Measurements from ENCODE around the gene ABCF2.

Gene ABCF2

DNA sequence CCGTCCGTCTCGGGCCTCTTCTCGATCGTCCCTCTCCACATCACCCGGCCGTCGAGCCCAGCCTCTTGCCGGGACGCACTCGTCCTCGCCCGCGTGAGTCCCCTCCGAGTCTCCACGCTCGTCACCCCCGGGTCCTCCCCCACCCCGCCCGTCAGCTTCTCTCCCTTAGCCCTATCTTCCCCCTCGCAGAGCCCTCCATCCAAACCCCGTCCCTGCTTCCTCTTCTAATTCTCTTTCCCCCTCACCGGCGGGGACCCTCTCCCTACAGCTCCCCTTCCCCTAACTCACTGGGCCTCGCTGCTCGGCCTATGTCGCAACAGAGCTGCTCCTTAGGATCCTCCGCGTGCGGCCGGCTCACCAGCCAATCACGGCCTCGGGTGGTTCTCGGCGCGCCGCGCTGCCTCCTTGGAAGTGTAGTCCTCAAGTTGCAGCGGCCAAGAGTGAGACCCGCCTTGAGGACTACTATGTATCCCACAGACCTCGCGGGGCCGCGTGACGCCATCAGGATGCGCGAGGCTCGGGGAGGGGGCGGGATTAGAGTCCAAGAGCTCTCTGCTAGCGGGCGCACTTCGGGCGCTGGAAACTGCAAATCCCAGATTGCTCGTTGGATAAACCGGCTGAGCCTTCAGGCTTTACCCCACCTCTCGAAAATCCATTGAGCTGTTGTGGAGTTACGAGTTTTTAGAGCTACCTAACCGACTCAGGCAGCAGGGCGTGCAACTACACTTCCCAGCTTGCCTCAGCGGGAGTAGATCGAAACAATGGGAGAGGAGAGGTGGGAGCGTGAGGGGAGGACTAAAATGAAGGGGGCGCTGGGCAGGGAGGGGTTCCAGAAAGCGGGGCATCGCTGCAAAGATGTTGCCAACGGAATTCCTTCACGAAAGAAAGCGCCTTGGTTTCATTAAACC lies at the start of gene ABCF2:
ABCF2 (minus strand) TSS at position 331 of the 908 bp plus-strand sequence. CDS start 747 bp downstream, outside the sequence.
- DNase-seq = peak; percentile 87

DNA sequence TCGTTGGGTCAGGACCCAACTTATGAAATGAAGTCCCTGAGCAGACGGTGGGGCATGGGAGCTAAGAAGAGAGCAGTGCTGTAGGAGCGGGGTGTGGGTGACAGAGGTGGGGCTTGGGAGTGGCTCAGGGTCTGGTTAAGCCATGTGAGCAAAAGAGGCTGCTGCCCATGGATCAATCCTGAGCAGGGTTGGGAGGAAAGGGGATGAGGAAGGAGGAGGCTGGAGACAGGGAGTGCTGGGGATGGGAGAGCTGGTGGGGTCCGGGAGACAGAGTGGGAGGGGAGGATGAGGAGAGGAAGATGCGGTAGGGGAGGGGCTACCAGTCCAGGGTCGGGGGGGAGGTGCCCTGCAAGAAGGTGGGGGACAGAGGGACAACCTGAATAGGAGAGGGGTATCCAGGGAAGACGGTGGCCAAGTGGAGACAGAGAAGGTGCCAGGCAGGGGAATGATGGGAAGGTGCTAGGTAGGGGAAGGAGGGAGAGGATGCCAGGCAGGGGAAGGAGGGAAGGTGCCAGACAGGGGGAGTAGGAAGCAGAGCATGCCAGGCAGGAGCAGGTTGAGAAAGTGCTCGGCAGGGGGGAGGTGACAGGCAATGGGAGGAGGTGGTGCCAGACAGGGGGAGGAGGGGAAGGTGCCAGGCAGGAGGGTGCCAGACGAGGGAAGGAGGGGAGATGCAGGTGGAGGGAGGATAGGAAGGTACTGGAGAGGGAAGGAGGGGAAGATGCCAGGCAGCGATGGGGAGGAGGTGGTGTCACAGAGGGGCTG lies 49.0 kb upstream of the ABCF2 start:
- DNase-seq = no peak

DNA sequence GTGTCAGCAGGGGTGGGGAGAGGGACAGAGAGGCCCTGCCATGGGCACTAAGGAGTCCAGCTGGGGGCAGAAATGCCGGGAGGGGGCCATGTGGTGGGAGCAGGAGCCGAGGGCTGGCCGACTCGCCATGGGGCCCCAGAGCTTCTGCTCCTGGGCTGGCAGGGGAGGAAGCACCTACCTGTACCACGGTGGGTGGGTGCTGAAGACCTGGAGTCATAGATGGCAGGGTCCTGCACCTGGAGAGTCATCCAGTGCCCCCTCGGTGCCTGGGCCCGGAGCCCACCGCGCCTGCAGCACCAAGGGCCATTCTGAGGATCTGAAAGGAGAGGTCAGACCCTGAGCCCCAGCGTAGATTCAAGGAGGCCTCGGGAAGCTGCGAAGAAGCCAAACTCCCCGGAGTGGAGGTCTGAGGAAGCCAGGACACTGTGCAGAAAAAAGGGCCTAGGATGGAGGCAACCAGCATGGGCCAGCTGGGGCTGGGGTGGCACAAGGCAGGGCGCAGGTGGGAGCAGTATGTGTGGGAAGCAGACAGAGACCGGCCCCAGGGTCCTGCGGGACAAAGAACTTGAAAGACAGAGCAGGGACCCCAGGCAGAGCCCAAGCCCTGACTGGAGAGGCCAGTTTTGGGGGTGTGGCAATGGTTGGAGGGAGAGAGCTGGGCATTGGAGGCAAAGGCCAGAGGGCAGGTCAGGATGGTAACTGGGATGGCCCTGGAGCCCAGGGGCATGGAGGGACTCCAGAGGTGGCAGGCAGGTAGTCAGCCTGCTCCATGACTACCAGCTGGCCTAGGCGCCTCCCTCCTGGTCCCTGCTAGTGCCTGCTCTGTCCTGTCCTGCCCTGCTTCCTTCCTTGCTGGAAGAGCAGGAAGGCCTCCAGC lies 48.2 kb upstream of the ABCF2 start:
- DNase-seq = no peak

DNA sequence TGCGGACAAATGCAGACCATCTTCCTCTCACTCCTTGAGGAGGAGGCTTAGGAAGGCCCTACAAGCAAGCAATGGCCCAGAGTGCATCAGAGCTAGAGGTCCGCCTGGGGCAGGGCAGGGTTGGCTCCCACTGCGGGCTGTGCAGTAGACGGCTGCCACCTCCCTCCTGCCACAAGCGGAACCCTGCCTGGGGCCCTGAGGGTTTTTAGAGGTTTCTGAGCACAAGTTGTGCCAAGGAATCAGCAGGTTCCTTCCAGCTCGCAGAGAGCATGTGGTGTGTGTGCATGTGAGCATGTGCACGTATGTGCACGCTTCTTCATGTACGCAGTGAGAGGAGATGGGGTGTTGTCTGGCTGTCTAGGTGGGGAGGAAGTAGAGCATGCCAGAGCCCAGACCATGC lies 47.4 kb upstream of the ABCF2 start:
- DNase-seq = no peak

DNA sequence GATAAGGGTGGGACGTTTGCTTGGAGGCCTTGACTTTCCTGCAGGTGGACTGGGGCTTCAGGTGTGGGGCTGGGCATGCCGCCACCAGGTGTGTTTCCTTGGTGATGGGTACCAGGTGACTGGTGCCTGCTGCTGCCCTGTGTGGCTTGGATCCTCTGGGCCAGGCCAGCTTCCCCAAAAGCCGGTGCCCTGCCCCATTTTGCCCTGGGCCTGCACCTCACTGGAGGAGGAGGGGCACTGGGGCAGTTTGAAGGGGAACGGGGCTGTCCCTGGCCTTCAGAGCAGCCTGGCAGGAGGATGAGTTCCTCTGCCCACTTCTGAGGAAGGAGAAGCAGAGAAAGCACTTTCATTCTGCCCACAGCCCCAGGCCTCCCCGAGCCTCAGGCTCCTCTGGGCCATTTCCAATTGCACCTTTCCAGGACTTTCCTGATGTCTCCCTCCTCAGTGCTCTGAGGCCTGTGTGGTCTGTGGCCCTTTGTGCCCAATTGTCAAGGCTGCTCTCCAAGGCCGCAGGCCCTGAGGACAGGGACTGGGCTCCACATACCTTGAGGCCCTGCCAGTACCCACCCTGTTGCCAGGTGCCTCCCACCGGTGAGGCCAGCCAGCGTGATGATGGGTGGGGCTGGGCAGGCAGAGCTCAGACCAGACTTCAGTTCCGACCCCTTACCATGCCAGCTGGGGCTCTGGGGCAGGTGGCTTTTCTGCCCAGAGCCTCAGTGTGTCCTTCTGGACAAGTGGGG lies 46.8 kb upstream of the ABCF2 start:
- no peak for DNase-seq

DNA sequence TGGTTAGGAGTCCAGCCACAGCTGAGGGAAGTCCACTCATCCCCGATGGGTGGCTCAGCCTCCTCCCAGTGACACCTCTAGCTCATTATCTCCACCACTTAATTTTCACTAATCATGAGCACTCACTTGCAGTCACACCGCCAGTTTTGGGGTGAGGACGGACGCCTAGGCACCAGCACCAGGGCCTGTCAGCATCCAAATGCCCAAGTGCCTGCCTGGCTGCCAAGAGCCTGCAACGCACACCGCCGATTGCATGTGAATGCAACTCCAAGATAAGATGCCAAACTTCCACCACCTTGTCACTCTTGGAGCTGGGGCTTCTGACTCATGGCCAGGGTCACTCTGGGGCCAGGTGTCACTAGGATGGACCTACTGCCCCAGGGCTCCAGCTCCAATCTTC lies 45.9 kb upstream of the ABCF2 start:
- no peak for DNase-seq

DNA sequence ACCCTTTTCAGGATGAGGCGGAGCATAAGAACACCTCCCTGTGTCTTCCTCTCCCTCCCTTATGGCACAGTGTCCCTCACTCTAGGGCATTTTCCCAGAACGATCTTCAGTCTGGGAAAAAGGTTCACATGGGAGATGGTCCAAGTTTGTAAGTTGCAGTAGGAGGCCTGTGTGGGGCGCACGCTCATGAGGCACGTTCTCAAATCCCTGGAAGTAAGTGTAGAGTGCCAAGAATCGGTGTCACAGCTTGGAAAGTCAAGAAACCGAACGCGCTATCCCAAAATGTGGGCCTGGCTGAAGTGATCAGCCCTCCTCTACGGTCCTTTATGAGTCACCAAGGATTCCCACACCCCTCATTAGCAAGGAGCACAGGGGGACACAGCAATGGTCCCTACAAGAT lies 45.4 kb upstream of the ABCF2 start:
- no peak for DNase-seq

DNA sequence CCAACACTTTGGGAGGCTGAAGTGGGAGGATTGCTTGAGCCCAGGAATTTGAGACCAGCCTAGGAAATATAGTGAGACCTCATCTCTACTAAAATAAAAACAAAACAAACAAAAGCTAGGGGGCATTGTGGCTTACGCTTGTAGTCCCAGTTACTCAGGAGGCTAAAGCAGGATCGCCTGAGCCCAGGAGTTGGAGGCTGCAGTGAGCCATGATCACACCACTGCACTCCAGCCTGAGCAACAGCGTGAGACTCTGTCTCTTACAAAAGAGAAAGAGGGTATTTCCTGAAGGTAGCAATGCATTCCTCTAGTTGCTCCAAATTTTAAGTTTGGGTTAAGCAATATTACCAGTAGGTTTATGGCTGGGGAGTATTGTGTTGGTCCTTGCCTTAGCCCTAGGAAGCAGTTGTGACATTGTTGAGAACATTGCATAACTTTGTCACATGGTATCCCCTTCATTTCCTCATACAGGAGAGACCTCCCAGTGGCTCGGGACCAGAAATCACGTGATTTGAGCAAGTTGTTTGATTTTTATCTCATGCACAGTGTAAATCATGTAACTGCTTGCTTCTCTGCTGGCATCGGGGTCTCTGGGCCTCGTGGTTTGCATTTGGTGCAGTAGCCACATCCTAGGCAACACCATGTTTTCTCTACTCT lies 44.8 kb upstream of the ABCF2 start:
- no peak for DNase-seq

DNA sequence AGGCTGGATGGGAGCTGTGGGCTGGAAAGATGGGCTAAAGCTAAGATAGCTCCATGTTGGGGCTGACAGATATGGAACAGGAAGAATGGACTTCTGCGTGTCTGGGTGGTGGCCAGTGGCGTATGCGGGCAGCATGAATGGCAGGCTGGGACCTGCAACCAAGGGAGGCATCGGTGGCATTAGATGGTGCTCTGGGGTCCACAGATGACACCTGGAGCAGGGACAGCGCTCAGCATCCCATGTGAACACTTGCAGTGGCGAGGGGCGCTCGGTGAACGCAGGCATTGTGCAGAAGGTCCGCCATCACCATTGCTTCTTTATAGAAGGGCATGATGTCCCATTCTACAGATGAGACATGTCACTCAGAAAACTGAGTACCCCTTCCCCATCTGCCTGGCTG lies 42.5 kb upstream of the ABCF2 start:
- DNase-seq = no peak

DNA sequence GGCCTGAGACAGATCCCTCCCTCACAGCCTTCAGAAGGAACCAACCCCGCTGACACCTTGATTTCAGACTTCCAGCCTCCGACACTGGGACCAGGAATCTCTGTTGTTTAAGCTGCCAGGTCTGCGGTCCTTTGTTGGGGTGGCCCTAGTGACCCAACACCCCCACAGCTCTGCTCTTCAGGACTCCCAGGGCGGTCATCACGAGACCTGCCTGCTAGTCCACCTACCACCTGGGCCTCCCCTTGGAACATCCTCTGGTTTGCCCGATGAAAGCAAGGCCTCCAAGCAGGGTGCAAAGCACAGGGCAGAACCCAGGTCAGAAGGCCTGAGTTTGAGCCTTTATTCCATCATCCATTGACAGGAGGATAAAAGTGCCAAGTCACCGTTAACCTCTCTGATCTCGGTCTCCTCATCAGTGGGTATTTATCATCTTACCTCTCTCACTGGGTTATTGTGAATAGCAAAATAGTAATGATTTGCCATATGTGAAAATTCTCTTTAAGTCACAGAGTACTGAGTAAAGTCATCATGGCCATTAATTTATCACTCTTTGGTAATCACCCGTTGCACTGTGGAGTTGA lies 38.4 kb upstream of the ABCF2 start:
- no peak for DNase-seq

DNA sequence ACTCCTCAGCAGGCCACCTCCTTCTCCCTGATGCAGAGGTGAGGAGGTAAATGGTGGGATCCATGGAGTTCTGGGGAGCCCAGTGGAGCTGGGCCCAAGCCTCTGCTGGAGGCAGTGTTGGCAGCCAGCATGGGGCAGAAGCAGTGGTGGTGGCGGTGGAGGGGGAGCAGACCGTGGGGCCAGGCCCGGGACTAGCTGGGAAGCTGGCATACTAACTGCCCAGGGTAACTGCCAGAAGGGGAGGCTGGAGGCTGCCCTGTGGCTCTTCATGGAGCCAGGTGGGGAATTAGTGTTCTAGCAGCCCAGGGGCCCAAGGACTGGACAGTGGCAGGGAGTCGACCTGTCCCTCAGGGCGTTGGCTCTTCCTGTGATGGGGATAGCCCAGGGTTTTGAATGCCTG lies 37.6 kb upstream of the ABCF2 start:
- DNase-seq = no peak

DNA sequence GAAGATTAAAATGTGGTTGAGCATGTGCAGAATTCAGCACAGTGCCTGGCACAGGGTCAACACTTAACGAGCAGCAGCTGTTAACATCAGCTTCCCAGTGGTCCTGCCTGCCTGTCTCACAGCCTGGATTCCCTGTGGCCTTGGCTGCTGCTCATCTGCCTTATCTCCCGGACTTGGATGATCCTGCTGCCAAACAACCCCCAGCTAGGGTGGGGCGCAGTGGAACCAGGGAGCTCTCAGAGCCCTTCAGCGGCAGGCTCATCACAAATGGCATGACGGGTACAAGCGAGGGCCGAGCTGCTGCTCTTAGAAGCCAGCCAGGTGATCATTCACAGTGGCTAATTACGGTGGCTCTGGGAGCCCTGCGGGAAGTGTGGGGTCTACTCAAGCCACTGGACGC lies 34.5 kb upstream of the ABCF2 start:
- DNase-seq = no peak

DNA sequence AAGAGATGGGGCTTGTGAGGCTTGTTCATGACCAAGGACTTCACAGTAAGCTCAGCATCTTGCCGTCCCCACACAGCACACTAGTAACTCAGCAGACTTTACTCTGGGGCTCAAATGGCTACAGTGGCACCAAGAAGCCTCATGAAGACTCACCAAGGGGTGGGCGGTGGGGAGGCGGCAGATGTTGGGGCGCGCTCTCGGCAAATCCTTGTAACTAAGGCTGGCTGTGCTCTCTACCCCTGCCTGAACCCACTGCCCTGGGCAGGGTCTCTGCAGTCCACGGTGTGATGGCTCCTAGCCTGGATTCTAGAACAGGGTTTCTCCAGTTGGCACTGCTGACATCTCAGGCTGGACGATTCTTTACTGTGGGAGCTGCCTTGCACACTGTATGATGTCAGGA lies 33.9 kb upstream of the ABCF2 start:
- DNase-seq = no peak

DNA sequence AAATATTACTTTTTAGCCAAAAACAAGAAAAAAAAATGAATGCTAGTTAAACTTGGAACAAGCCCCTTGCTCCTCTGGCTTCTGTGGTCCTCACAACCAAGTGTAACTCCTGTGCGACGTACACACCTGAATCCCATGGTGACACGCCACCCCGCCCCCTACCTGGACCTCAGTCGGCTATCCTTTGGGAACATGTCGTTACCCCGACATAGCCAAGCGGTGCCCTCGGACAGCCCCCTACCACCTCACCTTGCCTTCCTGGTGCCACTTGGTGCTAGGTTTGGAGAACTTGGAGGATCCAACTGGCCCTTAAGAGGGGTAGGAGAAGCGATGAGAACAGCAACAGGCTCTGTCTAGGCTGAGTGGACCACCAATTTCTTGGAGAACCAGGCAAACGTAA lies 33.5 kb upstream of the ABCF2 start:
- DNase-seq = no peak

DNA sequence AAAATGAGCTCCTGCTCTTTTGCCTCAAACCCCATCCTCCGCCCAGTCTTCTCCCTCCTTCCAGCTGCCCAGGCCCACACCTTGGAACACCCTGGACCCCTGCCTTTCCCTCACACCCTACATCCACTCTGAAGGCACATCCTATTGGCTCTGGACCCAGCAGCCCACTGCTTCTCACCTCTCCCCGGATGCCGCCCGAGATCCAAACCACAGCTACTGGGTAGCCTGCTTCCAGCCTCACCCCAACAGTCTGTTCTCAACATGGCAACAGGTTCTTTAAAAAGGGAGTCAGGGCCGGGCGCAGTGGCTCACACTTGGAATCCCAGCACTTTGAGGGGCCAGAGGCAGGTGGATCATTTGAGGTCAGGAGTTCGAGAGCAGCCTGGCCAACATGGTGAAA lies 31.0 kb upstream of the ABCF2 start:
- no peak for DNase-seq

DNA sequence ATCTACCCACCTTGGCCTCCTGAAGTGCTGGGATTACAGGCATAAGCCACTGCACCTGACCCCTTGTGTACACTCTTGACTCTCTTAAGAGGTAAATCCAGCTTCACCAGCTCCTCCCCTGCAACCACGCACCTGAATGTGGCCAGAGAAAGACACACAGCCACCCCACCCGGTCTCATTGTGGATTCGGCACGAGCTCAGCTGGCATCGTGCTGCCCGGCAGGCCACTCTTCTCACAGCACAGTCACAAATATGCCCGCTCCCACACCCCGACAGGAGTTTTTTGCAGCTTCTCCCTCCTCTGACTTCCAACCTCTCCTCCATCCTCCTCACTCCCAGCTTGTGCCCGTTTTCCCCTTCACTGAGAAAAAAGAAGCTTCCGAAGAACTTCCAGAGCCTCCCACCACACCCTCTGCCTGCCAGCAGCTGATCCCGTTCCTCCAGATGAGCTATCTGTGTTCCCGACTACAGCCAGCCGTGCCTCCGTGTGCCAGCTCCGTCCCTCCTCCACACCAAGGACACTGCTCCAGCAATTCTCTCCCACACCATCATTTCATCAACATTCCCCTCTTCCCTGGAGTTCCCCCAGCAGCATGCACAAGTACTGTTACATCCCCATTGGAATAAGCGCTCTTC lies 29.5 kb upstream of the ABCF2 start:
- no peak for DNase-seq

DNA sequence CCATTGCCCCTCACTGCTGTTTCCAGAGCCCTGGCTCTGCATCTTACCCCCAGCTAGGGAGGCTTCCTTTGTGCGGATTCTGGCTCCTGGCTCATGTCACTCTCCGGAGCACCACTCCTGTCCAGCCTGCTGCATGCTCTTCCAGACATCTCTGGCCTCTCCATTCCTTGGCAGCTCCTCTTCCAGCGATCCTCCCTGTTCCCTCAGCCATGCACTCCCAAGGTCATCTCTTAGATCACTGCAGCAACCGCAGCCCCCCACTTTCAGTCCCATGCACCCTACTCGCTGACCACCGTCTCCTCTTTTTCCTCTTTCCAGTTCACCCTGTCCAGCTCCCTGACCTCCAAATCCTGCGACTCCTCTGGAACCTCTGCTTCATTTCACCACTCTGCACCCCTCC lies 28.4 kb upstream of the ABCF2 start:
- no peak for DNase-seq

DNA sequence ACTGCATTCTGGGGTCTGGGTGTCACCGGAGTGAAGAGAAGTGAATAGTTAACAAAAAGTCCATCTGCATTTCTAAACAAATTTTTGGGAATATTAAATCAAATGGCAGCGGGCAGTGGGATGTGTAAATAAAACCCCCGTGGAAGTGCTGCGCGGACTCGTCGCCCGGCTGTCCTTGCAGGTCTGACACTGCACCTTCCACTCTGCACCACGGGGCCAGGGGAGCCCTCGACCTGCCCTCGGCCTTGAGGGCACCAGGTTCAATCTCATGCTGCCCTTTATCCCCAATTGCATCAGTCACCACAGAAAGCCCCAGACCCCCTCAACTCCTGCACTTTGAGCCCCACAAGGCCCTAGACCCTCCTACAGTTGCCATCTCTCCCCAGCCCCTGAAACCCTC lies 27.8 kb upstream of the ABCF2 start:
- no peak for DNase-seq

DNA sequence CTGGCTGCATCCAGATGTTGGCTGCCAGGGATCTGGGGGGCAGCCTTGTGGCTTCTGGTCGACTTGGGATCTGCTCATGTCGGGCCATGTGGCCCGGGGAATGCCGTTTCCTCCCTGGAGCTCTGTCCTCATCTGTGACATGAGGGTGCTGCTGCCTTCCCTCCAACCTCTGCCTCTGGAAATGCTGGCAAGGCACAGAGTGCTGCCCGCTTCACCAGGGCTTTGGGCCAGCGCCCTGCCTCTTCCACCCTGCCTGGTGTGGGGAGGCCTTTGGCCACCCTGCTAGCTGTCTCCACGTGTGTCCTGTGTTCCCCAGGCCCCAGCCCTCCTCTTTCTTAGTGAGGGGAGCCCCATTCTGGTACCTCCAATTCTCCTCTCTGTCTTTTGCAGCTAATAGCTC lies 27.3 kb upstream of the ABCF2 start:
- no peak for DNase-seq

DNA sequence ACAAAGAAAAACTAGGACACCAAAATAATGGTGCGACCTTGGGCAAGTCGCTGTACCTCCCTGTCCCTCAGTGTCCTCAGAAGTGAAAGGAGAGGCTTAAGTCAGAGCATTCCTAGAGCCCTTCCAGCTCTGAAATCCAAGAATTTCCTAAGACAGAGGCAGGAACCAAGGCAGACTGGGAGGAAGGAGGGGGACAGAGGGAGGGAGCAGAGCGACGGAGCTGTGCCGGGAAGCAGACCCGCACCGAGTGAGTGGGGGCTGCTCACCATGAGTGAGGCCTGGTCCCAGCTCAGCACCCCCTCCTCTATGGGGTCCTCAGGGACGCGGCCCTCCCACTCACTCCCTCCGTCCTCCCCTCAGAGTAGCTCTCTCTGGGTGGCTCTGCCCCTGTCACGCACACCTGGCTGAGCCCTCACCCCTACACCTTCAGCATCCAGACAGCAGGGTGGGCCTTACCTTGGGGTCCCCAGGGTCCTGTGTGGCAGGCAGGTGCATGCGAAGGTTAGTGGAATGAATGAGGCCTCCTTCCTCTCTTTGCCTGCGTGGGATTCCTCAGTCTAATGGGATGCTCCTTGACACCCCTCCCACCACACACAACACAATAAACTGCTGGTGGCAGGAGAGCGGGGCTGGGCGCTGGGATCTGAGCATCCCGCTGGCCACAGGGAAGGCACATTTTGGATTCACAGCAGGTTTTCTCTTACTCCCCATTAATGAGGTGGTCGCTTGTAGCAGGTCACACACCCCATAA lies 26.1 kb upstream of the ABCF2 start:
- no peak for DNase-seq

DNA sequence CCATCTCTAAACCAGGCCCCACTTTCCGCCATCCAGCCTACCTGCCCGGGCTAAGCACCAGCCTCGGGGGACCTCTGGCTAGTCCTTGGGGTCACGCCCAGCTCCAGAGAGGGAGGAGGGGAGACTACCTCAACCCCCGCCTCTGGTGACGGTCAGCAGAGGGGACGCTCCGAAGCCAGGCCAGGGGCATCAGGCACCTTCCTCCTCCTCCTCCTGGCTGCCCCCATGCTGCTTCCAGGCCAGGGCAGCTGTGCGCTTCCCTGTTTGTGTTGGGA lies 25.5 kb upstream of the ABCF2 start:
- no peak for DNase-seq

Measured in NCI-H1417 treated with DMSO at 0.1 percent for 48 hours (cell line).